ENCODE results near the gene SLC4A4.

Gene SLC4A4

GRCh38 chr4:71571346-71571745 is 232.5 kb downstream of the SLC4A4 start:
- no peaks in the 10 kb centered on the region for H3K36me3 ChIP-seq (ENCODE audit: control insufficient read depth, low read length)
- H4K20me1 ChIP-seq (ENCODE audit: control insufficient read depth, insufficient read depth, low read depth, low read length) = no peaks in the 10 kb centered on the region
- H3K27me3 ChIP-seq (ENCODE audit: control insufficient read depth, low read length) = no peaks in the 10 kb centered on the region
- H3K79me2 ChIP-seq (ENCODE audit: control insufficient read depth, low read length) = no peaks in the 10 kb centered on the region
- no peaks in the 10 kb centered on the region for H3K9me3 ChIP-seq (ENCODE audit: control insufficient read depth, insufficient read depth, low read length)
- H3K4me2 ChIP-seq (ENCODE audit: low read length) = no peak overlapping the region
- TF ChIP-seq CTCF (IDR thresholded peaks at IDR 0.05; ENCODE audit: low read depth, low read length, poor library complexity, severe bottlenecking) (no peak), EZH2phosphoT487 (IDR thresholded peaks at IDR 0.05; ENCODE audit: borderline replicate concordance, low read length) (no peak)
- no peaks in the 10 kb centered on the region for H3K9me2 ChIP-seq (replicated peaks; ENCODE audit: control insufficient read depth, low read length)
- H3K4me1 ChIP-seq (ENCODE audit: control insufficient read depth, low read length) = no peaks in the 10 kb centered on the region
- no peaks in the 10 kb centered on the region for H3F3A ChIP-seq (ENCODE audit: control insufficient read depth, insufficient read depth)
- H3K4me3 ChIP-seq (ENCODE audit: low read length) = no peak overlapping the region
- no peak overlapping the region for H3K27ac ChIP-seq (ENCODE audit: low read depth, low read length)

- H3K36me3 ChIP-seq (ENCODE audit: control insufficient read depth, low read length) = no peaks in the 10 kb centered on the region
- no peak overlapping the region for H3K27ac ChIP-seq (ENCODE audit: low read depth, low read length)
- H3K9me3 ChIP-seq (ENCODE audit: control insufficient read depth, insufficient read depth, low read length) = no peaks in the 10 kb centered on the region
- no peak overlapping the region for H3K4me2 ChIP-seq (ENCODE audit: low read length)
- no peaks in the 10 kb centered on the region for H3F3A ChIP-seq (ENCODE audit: control insufficient read depth, insufficient read depth)
- no peaks in the 10 kb centered on the region for H3K27me3 ChIP-seq (ENCODE audit: control insufficient read depth, low read length)
- TF ChIP-seq EZH2phosphoT487 (IDR thresholded peaks at IDR 0.05; ENCODE audit: borderline replicate concordance, low read length) = no peak
- TF ChIP-seq CTCF (IDR thresholded peaks at IDR 0.05; ENCODE audit: low read depth, low read length, poor library complexity, severe bottlenecking) = no peak
- H3K4me3 ChIP-seq (ENCODE audit: low read length) = no peak overlapping the region
- H4K20me1 ChIP-seq (ENCODE audit: control insufficient read depth, insufficient read depth, low read depth, low read length) = no peaks in the 10 kb centered on the region
- H3K9me2 ChIP-seq (replicated peaks; ENCODE audit: control insufficient read depth, low read length) = no peaks in the 10 kb centered on the region
- H3K79me2 ChIP-seq (ENCODE audit: control insufficient read depth, low read length) = no peaks in the 10 kb centered on the region
- H3K4me1 ChIP-seq (ENCODE audit: control insufficient read depth, low read length) = no peaks in the 10 kb centered on the region
Measured at GRCh38 chr4:71583971-71584370, 245.2 kb downstream of the SLC4A4 start.

- no peak overlapping the region for H3K27ac ChIP-seq (ENCODE audit: low read depth, low read length)
- H3F3A ChIP-seq (ENCODE audit: control insufficient read depth, insufficient read depth) = no peaks in the 10 kb centered on the region
- H3K4me2 ChIP-seq (ENCODE audit: low read length) = no peak overlapping the region
- TF ChIP-seq EZH2phosphoT487 (IDR thresholded peaks at IDR 0.05; ENCODE audit: borderline replicate concordance, low read length) = no peak
- TF ChIP-seq CTCF (IDR thresholded peaks at IDR 0.05; ENCODE audit: low read depth, low read length, poor library complexity, severe bottlenecking) = no peak
- no peaks in the 10 kb centered on the region for H3K9me3 ChIP-seq (ENCODE audit: control insufficient read depth, insufficient read depth, low read length)
- H3K27me3 ChIP-seq (ENCODE audit: control insufficient read depth, low read length) = no peaks in the 10 kb centered on the region
- no peaks in the 10 kb centered on the region for H3K79me2 ChIP-seq (ENCODE audit: control insufficient read depth, low read length)
- no peaks in the 10 kb centered on the region for H3K9me2 ChIP-seq (replicated peaks; ENCODE audit: control insufficient read depth, low read length)
- no peaks in the 10 kb centered on the region for H4K20me1 ChIP-seq (ENCODE audit: control insufficient read depth, insufficient read depth, low read depth, low read length)
- H3K4me1 ChIP-seq (ENCODE audit: control insufficient read depth, low read length) = no peaks in the 10 kb centered on the region
- no peak overlapping the region for H3K4me3 ChIP-seq (ENCODE audit: low read length)
- H3K36me3 ChIP-seq (ENCODE audit: control insufficient read depth, low read length) = no peaks in the 10 kb centered on the region
Measured at GRCh38 chr4:71584585-71584984, 245.8 kb downstream of the SLC4A4 start.
